ENCODE results near the gene PRDM16. TPM values are rescaled to one million over a fixed set of nuclear protein-coding genes. Genes with fewer than 3 reads are reported as not detected.

PRDM16 gene
- total and polyA plus RNA-seq, 2 of the 13 experiments (the other 11 are each of a cell fraction or from before 2014, with no cell fraction given): 0.15 to 0.81 TPM

DNA sequence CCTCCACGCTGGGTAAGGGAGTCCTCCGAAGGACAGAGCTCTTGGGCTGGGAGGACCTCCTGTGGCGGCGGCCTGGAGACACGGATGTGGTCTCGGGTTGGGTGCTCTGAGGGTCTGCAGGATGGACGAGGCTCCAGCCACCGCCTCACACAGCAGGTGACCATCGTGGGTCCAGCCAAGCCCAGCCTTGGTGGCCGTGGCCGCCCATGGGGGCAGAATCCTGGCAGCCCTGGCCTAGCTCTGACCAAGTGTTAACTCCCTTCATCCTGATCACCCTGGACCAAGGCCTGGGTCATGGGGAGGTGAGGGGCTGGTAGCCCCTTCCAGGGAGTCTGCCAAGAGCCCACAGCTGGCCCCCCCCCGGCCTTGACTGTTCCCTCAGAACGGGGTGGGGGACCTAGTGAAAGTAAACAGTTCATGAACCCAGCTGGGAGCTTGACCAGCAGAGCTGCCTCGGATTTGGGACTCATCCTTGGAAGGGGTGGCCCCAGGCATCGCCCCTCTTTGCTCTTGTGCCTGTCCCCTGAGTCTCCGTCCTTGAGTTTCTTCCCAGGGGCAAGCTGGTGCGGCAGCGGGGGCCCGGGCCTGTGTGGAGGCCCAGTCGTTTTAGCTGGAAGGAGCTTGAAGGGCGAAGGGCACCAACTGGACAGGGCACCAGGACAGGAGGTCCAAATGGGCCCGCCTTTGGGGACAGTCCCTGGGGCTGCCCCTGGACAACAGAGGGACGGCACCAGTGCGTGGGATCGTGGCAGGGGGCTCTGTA lies 403.3 kb downstream of the PRDM16 start (continued):
- TF ChIP-seq PHB2 (IDR thresholded peaks at IDR 0.05; ENCODE audit: partially characterized antibody): no peak
- peak; percentile 48; the same call in 1 of the 2 replicates for TF ChIP-seq NRL (CRISPR knock-in tag; IDR thresholded peaks at IDR 0.05; ENCODE audit: borderline replicate concordance)
- TF ChIP-seq SP2 (CRISPR knock-in tag; IDR thresholded peaks at IDR 0.05): no peak
- TF ChIP-seq, protein P1, sequence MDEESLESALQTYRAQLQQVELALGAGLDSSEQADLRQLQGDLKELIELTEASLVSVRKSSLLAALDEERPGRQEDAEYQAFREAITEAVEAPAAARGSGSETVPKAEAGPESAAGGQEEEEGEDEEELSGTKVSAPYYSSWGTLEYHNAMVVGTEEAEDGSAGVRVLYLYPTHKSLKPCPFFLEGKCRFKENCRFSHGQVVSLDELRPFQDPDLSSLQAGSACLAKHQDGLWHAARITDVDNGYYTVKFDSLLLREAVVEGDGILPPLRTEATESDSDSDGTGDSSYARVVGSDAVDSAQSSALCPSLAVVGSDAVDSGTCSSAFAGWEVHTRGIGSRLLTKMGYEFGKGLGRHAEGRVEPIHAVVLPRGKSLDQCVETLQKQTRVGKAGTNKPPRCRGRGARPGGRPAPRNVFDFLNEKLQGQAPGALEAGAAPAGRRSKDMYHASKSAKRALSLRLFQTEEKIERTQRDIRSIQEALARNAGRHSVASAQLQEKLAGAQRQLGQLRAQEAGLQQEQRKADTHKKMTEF (CRISPR knock-in tag; IDR thresholded peaks at IDR 0.05): 0 out of 2 replicates have a peak, but pooled peaks have one; percentile 3
- TF ChIP-seq ZNF878 (CRISPR knock-in tag; IDR thresholded peaks at IDR 0.05): no peak
- no peak for TF ChIP-seq HDAC2 (CRISPR knock-in tag; IDR thresholded peaks at IDR 0.05)
- TF ChIP-seq CEBPB (IDR thresholded peaks at IDR 0.05; ENCODE audit: borderline replicate concordance, low read depth, low read length): no peak
- no peak for TF ChIP-seq ZNF101 (CRISPR knock-in tag; IDR thresholded peaks at IDR 0.05; ENCODE audit: borderline replicate concordance, low read depth)
- no peak for TF ChIP-seq PAF1 (CRISPR knock-in tag; IDR thresholded peaks at IDR 0.05)
- TF ChIP-seq ZNF264 (CRISPR knock-in tag; IDR thresholded peaks at IDR 0.05): no peak
- no peak for TF ChIP-seq ZNF781 (CRISPR knock-in tag; IDR thresholded peaks at IDR 0.05; ENCODE audit: borderline replicate concordance, not compliant biosample characterization)
- TF ChIP-seq, protein P2, sequence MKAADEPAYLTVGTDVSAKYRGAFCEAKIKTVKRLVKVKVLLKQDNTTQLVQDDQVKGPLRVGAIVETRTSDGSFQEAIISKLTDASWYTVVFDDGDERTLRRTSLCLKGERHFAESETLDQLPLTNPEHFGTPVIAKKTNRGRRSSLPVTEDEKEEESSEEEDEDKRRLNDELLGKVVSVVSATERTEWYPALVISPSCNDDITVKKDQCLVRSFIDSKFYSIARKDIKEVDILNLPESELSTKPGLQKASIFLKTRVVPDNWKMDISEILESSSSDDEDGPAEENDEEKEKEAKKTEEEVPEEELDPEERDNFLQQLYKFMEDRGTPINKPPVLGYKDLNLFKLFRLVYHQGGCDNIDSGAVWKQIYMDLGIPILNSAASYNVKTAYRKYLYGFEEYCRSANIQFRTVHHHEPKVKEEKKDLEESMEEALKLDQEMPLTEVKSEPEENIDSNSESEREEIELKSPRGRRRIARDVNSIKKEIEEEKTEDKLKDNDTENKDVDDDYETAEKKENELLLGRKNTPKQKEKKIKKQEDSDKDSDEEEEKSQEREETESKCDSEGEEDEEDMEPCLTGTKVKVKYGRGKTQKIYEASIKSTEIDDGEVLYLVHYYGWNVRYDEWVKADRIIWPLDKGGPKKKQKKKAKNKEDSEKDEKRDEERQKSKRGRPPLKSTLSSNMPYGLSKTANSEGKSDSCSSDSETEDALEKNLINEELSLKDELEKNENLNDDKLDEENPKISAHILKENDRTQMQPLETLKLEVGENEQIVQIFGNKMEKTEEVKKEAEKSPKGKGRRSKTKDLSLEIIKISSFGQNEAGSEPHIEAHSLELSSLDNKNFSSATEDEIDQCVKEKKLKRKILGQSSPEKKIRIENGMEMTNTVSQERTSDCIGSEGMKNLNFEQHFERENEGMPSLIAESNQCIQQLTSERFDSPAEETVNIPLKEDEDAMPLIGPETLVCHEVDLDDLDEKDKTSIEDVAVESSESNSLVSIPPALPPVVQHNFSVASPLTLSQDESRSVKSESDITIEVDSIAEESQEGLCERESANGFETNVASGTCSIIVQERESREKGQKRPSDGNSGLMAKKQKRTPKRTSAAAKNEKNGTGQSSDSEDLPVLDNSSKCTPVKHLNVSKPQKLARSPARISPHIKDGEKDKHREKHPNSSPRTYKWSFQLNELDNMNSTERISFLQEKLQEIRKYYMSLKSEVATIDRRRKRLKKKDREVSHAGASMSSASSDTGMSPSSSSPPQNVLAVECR (CRISPR knock-in tag; IDR thresholded peaks at IDR 0.05; ENCODE audit: borderline replicate concordance): 0 out of 2 replicates have a peak, but pooled peaks have one; percentile 11
- 0 out of 2 replicates have a peak, but pooled peaks have one; percentile 14 for TF ChIP-seq ZNF451 (CRISPR knock-in tag; IDR thresholded peaks at IDR 0.05)
- no peak for TF ChIP-seq MYNN (CRISPR knock-in tag; IDR thresholded peaks at IDR 0.05; ENCODE audit: low read depth)
- TF ChIP-seq SUZ12 (IDR thresholded peaks at IDR 0.05; ENCODE audit: low read depth, low read length): no peak
- TF ChIP-seq ZNF775 (CRISPR knock-in tag; IDR thresholded peaks at IDR 0.05; ENCODE audit: borderline replicate concordance): no peak
- TF ChIP-seq ARNT (IDR thresholded peaks at IDR 0.05): no peak
- TF ChIP-seq SALL2 (CRISPR knock-in tag; IDR thresholded peaks at IDR 0.05): 0 out of 2 replicates have a peak, but pooled peaks have one; percentile 34
- no peak for TF ChIP-seq ZNF616 (CRISPR knock-in tag; IDR thresholded peaks at IDR 0.05; ENCODE audit: low read depth)
- peak; percentile 36 for TF ChIP-seq RBFOX2 (IDR thresholded peaks at IDR 0.05; ENCODE audit: low read depth, low read length)
- TF ChIP-seq, protein P3, sequence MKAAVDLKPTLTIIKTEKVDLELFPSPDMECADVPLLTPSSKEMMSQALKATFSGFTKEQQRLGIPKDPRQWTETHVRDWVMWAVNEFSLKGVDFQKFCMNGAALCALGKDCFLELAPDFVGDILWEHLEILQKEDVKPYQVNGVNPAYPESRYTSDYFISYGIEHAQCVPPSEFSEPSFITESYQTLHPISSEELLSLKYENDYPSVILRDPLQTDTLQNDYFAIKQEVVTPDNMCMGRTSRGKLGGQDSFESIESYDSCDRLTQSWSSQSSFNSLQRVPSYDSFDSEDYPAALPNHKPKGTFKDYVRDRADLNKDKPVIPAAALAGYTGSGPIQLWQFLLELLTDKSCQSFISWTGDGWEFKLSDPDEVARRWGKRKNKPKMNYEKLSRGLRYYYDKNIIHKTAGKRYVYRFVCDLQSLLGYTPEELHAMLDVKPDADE (CRISPR knock-in tag; IDR thresholded peaks at IDR 0.05): no peak
- no peak for TF ChIP-seq MED1 (CRISPR knock-in tag; IDR thresholded peaks at IDR 0.05)
- no peak for TF ChIP-seq ATM (IDR thresholded peaks at IDR 0.05; ENCODE audit: borderline replicate concordance)
